Upper lobe of right lung (tissue), 1 donor: ENCODE measurements around the gene TEX264. TPM values are rescaled to one million over a fixed set of nuclear protein-coding genes. Genes with fewer than 3 reads are reported as not detected.
"Not testable (repeated sequence)": the region's sequence is repeated elsewhere in the genome, so short reads cannot be mapped to it uniquely, and the experiment has no call there.

Source experiments
- ATAC-seq: fragments of 200-7000 bp; cut with Tn5 transposase; one replicate; pipeline ENCODE4 v1.9.1; 2020; ENCODE audit warnings: mild to moderate bottlenecking, moderate library complexity
- DNase-seq: peaks from one replicate; pipeline ENCODE4 v3.0.0-alpha.2; 2020
- H3K27ac ChIP-seq: fragments of 200-600 bp; one replicate; pipeline ENCODE4 v1.8.0; 2022
- H3K27me3 ChIP-seq: fragments of 200-600 bp; one replicate; pipeline ENCODE4 v1.8.0; 2022; ENCODE audit warnings: mild to moderate bottlenecking
- H3K36me3 ChIP-seq: fragments of 200-600 bp; one replicate; pipeline ENCODE4 v1.8.0; 2022
- H3K4me1 ChIP-seq: fragments of 200-600 bp; one replicate; pipeline ENCODE4 v1.8.0; 2022
- H3K4me3 ChIP-seq: fragments of 200-600 bp; one replicate; pipeline ENCODE4 v1.8.0; 2022; ENCODE audit warnings: mild to moderate bottlenecking
- H3K9me3 ChIP-seq: fragments of 200-600 bp; one replicate; pipeline ENCODE4 v1.8.0; 2022
- intact Hi-C: fragments of 100-400 bp; cut with DNase I; formaldehyde crosslinking; loops from one replicate; pipeline ENCODE4 v1.11.0; 2022
- total RNA-seq: library from RNA; stranded (reverse); fragmentation: NEBNext Ultra II Directional; extraction: Animal tissue kit (Norgen Biotek cat#: 25700); gene quantifications from one replicate; pipeline ENCODE4 v1.2.1, GENCODE V29; 2021
- TF ChIP-seq, protein P1 (sequence below): fragments of 200-600 bp; IDR thresholded peaks from one replicate; pipeline ENCODE4 v1.8.0; 2022; ENCODE audit warnings: antibody characterized with exemption
- donor health status: DM: no; HTN: yes; CAD: no; lungs with severe emphysema.

The TEX264 gene
- total RNA-seq, 1 donor from 2014 or later, result 51.0 TPM

DNA sequence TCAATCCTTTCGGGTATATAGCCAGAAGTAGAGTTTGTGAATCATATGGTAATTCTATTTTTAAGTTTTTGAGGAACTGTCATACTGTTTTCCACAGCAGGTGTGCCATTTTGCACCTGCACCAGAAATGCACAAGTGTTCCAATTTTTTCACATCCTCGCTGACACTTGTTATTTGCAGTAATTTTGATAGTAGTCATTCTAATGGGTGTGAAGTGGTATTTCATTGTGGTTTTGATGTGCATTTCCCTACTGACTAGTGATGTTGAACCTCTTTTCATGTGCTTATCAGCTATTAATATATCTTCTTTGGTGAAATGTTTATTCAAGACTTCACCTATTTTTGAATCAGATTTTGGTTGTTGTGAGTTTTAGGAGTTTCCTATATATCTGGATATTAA lies 64.9 kb downstream of the TEX264 start:
- intact Hi-C loops, result no loop called here

DNA sequence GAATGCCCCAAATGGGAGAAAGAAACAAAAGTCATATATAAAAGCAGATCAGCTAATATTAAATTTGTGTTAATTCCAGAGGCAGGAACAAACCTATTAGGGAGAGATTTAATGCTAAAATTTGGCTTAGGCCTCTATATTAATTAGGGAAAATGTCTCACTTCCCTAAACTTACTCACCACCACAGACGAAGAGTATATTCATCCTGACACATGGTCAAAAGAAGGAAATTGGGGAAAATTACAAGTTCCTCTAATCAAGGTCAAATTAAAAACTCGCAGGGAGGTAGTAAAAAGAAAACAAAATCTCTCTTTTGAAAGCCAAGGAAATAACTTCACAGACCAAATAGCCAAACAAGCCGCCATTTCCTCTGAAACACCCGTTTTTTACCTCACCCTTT lies 68.1 kb downstream of the TEX264 start:
- DNase-seq, result no peak
- H3K36me3 ChIP-seq, result no peaks in the 10 kb centered on the region
- ATAC-seq, result no peak
- no peaks in the 10 kb centered on the region for H3K9me3 ChIP-seq
- no peak overlapping the region for H3K4me3 ChIP-seq
- H3K4me1 ChIP-seq, result no peaks in the 10 kb centered on the region
- no peak overlapping the region for H3K27ac ChIP-seq
- H3K27me3 ChIP-seq, result peaks cover 5% of the 10 kb centered on the region
- intact Hi-C loops, result no loop called here
- TF ChIP-seq, protein P1, sequence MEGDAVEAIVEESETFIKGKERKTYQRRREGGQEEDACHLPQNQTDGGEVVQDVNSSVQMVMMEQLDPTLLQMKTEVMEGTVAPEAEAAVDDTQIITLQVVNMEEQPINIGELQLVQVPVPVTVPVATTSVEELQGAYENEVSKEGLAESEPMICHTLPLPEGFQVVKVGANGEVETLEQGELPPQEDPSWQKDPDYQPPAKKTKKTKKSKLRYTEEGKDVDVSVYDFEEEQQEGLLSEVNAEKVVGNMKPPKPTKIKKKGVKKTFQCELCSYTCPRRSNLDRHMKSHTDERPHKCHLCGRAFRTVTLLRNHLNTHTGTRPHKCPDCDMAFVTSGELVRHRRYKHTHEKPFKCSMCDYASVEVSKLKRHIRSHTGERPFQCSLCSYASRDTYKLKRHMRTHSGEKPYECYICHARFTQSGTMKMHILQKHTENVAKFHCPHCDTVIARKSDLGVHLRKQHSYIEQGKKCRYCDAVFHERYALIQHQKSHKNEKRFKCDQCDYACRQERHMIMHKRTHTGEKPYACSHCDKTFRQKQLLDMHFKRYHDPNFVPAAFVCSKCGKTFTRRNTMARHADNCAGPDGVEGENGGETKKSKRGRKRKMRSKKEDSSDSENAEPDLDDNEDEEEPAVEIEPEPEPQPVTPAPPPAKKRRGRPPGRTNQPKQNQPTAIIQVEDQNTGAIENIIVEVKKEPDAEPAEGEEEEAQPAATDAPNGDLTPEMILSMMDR, result no peak

More for the DNA sequence above, 64.9 kb downstream of the TEX264 start:
- Histone ChIP-seq H3K4me1 (no peaks in the 10 kb centered on the region), H3K27me3 (peaks cover 7% of the 10 kb centered on the region), H3K27ac (no peak overlapping the region), H3K36me3 (no peaks in the 10 kb centered on the region), H3K9me3 (no peaks in the 10 kb centered on the region), H3K4me3 (no peak overlapping the region)
- ATAC-seq (no peak), DNase-seq (no peak)
- TF ChIP-seq, protein P1, result no peak

DNA sequence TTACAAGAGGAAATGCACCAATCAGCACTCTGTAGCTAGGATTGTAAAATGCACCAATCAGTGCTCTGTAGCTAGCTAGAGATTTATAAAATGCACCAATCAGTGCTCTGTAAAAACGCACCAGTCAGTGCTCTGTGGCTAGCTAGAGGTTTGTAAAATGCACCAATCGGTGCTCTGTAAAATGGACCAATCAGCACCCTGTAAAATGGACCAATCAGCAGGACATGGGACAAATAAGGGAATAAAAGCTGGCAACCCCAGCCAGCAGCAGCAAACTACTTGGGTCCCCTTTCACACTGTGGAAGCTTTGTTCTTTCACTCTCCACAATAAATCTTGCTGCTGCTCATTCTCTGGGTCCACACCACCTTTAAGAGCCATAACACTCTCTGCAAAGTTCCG lies 71.3 kb downstream of the TEX264 start:
- ATAC-seq, DNase-seq, H3K36me3 ChIP-seq, intact Hi-C loops, H3K4me1 ChIP-seq, H3K9me3 ChIP-seq, H3K4me3 ChIP-seq, H3K27ac ChIP-seq, H3K27me3 ChIP-seq: not testable (repeated sequence)

DNA sequence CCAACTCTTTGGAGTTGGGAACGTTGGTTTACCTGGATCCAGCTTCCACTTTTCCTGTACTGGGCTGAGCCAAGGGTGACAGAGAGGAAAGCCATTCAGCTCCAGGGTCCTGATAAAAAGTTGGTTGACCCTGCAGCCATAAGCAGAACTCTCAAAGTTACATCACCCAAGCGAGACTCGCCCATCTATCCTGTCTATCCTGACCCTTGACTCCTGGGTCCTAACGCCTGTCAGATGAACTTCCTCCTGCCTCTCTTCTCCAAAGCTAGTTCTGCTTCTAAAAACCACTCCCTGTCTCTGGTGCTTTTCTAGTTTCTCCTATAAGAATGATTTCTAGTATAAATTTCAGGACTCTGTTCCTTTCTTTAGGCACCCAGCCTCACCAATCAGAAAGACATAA lies 71.9 kb downstream of the TEX264 start:
- H3K27me3 ChIP-seq, ATAC-seq: not testable (repeated sequence)

DNA sequence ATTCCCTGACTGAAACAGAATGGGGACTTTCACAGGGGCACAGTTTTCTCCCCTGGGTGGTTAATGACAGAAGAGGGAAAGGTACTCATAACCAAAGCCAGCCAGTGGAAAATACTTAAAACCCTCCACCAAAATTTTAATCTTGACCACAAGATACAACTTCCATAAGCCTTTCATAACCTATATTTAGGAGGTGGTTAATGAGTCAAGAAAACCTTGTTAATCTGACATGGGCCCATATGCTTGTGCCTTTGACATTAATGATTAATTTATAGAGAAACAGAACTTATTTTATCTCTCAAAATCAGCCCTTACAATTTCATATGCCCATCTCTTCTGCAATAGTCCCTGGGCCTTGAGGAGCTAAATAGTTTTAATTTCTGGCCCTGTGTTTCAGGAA lies 76.8 kb downstream of the TEX264 start:
- Histone ChIP-seq H3K36me3 (no peaks in the 10 kb centered on the region), H3K27me3 (no peaks in the 10 kb centered on the region), H3K9me3 (no peaks in the 10 kb centered on the region), H3K27ac (no peak overlapping the region), H3K4me1 (no peaks in the 10 kb centered on the region), H3K4me3 (no peak overlapping the region)
- DNase-seq (no peak), ATAC-seq (no peak)
- TF ChIP-seq, protein P1, result no peak
- intact Hi-C loops, result no loop called here

More for the DNA sequence above, 71.9 kb downstream of the TEX264 start:
- H3K36me3 ChIP-seq, H3K27ac ChIP-seq, H3K4me1 ChIP-seq, intact Hi-C loops, H3K9me3 ChIP-seq, H3K4me3 ChIP-seq, DNase-seq: not testable (repeated sequence)

DNA sequence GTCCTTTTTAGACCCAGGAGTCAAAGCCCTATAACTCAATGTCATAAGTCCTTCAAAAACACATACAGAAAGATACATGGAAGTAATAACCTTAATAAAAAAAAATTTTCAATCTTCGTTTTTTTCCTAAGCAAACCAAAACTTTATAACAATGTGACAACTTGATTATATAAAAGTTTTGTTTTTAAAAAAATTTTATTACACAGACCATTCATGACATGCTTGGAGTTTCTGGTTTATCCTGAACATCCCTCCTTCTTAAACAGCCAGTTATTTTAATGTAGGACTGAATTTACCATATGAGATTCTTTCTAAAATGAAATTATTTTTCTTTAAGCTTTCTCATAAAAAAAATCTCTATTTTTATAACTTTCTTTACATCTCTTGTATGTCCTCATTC lies 77.3 kb downstream of the TEX264 start:
- intact Hi-C loops, result no loop called here
- no peaks in the 10 kb centered on the region for H3K4me1 ChIP-seq
- DNase-seq, result no peak
- H3K27me3 ChIP-seq, result no peaks in the 10 kb centered on the region
- H3K36me3 ChIP-seq, result no peaks in the 10 kb centered on the region
- H3K27ac ChIP-seq, result no peak overlapping the region
- TF ChIP-seq, protein P1, result no peak
- no peak overlapping the region for H3K4me3 ChIP-seq
- no peak for ATAC-seq
- H3K9me3 ChIP-seq, result no peaks in the 10 kb centered on the region

DNA sequence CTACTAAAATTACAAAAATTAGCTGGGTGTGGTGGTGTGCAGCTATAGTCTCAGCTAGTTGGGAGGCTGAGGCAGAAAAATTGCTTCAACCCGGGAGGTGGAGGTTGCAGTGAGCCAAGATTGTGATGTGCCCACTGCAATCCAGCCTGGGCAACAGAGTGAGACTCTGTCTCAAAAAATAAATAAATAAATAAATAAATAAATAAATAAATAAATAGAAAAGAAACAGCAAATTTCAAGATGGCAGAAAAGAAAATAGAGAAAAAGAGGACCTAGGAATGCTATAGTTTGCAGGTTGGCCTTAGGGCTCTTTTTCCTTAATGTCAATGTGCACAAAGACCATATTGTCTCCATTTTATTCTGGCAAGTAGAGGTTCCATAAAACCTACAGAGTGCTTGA lies 79.8 kb downstream of the TEX264 start:
- Histone ChIP-seq H3K4me3 (no peak overlapping the region), H3K9me3 (no peaks in the 10 kb centered on the region), H3K27ac (no peak overlapping the region), H3K27me3 (no peaks in the 10 kb centered on the region), H3K4me1 (no peaks in the 10 kb centered on the region), H3K36me3 (no peaks in the 10 kb centered on the region)
- DNase-seq (no peak), ATAC-seq (no peak)
- intact Hi-C loops, result no loop called here
- TF ChIP-seq, protein P1, result no peak
